ENCODE measurements around the gene SCAF1.

The SCAF1 gene

DNA sequence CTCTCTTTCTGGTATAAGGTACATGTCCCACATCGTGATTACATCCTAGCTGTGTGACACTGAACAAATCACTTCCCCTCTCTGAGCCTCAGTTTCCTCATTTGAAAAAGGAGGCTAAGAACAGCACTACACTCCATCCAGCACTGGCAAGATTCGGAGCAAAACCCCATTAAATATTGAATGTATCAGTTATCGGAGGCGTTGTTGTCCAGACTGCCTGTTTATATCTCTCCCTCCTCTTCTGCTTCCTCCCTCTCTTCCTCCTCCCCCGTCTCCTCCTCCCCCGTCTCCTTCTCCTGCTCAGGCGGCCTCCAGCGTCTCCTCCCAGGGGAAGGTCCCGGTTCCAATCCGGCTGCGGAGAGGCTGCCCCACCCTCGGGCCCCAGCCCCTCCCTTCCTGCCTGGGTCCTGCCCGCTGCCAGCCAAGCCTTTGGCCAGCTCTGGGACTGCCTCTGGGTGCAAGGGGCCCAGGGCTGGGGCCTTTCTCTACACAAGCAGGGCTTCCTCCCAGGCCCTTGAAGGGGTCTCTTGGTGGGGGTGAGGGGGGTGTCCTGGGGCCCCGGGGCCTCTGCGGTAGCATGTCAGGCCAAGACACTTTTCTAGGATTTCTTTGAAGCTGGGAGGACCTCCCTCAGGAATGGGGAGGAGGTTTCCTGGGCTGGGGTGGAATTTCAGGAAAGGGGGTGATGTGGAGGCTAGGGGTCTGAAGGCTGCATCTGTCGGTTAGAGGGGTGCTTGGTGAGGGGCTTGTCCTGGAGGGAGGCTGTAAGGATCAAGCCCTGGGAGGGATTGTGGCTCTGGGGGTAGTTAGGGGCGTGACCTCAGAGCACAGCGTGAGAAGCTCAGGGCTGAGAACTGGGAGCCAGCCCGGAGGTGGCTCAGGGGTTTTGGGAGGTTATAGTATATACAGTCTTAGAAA is 3.9 kb upstream of the SCAF1 start:
- DNase-seq = peak in 33 of 42 donors; percentile 20 to 70 (median 41)
- intact Hi-C loops (cut with DNase I) = loop anchor here (5.0 kb wide), 1 partner anchor 46 kb away; the partner anchor contains the start of gene PRR12

DNA sequence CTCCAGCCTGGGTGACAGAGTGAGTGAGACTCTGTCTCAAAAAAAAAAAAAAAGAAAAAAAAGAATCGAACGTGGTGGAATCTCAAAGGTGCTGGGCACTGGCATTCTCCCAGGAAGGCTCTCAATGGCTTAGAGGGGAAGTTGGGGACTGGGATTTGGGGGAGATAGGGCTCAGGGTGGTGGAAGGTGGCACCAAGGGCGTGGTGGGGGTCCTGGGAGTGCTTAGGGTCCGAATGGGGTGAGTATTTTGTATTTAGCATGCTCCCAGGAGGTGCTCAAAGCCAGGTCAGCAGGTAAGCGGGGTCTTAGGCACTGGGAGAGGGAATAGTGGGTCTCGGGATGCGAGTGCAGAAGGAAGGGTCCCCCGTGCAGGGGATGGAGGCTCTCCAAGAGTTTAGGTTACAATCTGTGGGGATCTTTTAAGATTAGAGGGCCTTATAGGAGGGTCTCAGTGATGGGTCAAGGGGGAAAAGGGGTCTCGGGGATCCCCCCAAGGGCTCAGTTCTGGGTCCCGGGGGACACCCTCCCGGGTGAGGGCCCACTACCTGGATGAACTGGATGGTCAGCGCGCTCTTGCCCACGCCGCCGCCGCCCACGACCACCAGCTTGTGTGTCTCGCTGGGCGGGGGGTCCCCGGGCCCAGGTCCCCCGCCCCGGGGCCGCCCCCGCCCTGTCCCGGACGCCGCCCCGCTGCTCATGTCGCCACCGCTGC is 2.5 kb upstream of the SCAF1 start:
- intact Hi-C loops (cut with DNase I) = loop anchor here (2.0 to 5.0 kb wide), 2 partner anchors 37 to 47 kb away; partner anchors contain the start of genes PRMT1 and PRR12
- peak in 1 of 42 donors; percentile 15 for DNase-seq

DNA sequence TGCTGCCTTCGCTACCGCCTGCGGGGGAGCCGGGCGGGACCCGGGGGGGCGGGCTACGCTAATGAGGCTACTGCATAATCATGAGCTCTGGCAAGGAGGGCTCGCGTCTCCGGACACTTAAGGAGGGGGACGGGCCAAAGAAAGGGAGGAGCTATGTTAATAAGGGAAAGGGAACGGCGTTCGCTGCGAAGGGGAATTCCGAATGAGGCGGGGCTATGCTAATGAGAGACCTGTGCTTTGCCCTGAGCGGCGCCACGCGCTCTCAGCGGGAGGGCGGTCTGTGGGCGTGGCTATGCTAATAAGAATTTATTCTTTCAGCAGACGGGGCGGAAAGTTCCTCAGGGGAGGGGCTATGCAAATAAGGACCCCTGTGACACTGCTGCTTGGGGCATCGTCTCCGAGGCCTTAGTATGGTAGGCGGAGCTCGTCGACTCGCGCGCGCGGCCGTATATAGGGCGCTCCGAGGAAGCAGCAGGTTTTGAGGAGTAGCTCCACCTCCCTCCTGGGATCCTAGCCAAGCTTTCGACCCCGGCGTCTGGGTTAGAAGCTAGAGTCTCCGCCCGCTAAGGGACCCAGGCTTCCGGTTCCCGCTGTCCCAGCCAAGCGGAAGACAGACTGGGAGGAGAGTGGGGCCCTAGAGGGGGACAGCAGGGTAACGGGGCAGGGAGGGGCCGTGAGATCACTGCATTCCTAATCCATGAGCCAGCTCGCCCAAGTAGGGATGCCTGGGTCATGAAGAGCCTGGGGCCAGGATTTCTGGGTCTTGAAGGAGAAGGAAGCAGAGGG is 1.7 kb upstream of the SCAF1 start, which contains the start of gene RRAS:
TSS of gene RRAS (minus strand) at position 31 of the 786 bp plus-strand sequence. CDS start 45 bp downstream, outside the sequence.
- intact Hi-C loops (cut with DNase I) = loop anchor here (2.0 kb wide), 1 partner anchor 36 kb away; the partner anchor contains the start of gene PRMT1
- peak; percentile 96 to 100 (median 100) for DNase-seq

GRCh38 chr19:49642492-49643035 is 555 bp downstream of the SCAF1 start:
- intact Hi-C loops (cut with DNase I) = no loop called here

GRCh38 chr19:49643466-49643865 is 1.5 kb downstream of the SCAF1 start:
- intact Hi-C loops (cut with DNase I) = no loop called here
- no peak for DNase-seq

More at GRCh38 chr19:49642492-49643035, 555 bp downstream of the SCAF1 start:
- DNase-seq = no peak

- no peak for DNase-seq
- intact Hi-C loops (cut with DNase I) = no loop called here
Observed at GRCh38 chr19:49645592-49645991, 3.6 kb downstream of the SCAF1 start.

DNA sequence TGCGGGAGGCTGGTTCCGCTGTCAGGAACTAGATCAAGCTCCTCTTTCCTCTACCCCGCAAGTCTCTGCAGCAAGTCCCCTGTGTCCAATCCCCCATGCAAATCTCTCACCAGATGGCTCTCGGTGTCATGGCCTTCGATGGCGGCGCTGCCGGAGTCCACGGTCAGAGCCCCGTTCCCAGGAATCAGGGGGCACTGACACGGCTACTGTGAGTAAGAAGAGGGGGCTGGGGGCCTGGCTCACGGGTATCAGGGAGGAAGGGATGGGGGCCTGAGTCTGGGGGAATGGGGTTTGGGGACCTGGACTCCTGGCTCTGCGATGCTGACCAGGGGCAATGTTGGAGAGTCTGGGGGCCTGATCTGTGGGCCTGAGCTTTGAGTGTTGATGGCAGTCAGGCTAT is 4.0 kb downstream of the SCAF1 start:
- DNase-seq = no peak
- intact Hi-C loops (cut with DNase I) = no loop called here

GRCh38 chr19:49646586-49646985 is 4.6 kb downstream of the SCAF1 start:
- no peak for DNase-seq
- intact Hi-C loops (cut with DNase I) = no loop called here

GRCh38 chr19:49651029-49651819 is 9.2 kb downstream of the SCAF1 start:
- no peak for DNase-seq

GRCh38 chr19:49651820-49652550 is 10.0 kb downstream of the SCAF1 start:
- intact Hi-C loops (cut with DNase I) = no loop called here
- DNase-seq = no peak

More at GRCh38 chr19:49651029-49651819, 9.2 kb downstream of the SCAF1 start:
- intact Hi-C loops (cut with DNase I) = no loop called here

DNA sequence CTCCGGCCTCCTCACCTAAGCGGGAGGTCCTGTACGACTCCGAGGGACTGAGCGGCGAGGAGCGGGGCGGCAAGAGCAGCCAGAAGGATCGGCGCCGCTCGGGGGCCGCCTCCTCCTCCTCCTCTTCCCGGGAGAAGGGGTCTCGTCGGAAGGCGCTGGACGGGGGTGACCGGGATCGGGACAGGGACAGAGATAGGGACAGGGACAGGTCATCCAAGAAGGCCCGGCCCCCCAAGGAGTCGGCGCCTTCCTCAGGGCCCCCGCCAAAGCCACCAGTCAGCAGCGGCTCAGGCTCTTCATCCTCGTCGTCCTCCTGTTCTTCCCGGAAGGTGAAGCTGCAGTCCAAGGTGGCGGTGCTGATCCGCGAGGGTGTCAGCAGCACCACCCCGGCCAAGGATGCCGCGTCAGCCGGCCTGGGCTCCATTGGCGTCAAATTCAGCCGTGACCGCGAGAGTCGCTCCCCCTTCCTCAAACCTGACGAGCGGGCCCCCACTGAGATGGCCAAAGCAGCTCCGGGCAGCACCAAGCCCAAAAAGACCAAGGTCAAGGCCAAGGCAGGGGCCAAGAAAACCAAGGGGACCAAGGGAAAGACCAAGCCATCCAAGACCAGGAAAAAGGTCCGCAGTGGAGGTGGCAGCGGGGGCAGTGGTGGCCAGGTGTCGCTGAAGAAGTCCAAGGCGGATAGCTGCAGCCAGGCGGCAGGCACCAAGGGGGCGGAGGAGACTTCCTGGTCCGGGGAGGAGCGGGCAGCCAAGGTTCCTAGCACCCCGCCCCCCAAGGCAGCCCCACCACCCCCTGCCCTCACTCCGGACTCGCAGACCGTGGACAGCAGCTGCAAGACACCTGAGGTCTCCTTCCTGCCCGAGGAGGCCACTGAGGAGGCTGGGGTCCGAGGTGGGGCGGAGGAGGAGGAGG is 10.8 kb downstream of the SCAF1 start:
- no peak for DNase-seq

DNA sequence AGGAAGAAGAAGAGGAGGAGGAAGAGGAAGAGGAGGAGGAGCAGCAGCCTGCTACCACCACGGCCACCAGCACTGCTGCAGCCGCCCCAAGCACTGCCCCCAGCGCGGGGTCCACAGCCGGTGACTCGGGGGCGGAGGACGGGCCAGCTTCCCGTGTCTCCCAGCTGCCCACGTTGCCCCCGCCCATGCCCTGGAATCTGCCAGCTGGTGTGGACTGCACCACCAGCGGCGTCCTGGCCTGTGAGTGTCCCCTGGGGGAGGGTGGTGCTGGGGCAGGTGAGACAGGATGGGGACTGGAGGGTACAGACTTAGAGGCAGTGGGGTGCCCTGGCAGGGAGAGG is 11.4 kb downstream of the SCAF1 start:
- intact Hi-C loops (cut with DNase I) = no loop called here
- DNase-seq = no peak

More for the DNA sequence above, 10.8 kb downstream of the SCAF1 start:
- intact Hi-C loops (cut with DNase I) = no loop called here

- intact Hi-C loops (cut with DNase I) = no loop called here
- no peak for DNase-seq
Observed at GRCh38 chr19:49654581-49654980, 12.6 kb downstream of the SCAF1 start.

GRCh38 chr19:49655570-49656455 is 13.8 kb downstream of the SCAF1 start:
- no peak for DNase-seq
- intact Hi-C loops (cut with DNase I) = no loop called here

DNA sequence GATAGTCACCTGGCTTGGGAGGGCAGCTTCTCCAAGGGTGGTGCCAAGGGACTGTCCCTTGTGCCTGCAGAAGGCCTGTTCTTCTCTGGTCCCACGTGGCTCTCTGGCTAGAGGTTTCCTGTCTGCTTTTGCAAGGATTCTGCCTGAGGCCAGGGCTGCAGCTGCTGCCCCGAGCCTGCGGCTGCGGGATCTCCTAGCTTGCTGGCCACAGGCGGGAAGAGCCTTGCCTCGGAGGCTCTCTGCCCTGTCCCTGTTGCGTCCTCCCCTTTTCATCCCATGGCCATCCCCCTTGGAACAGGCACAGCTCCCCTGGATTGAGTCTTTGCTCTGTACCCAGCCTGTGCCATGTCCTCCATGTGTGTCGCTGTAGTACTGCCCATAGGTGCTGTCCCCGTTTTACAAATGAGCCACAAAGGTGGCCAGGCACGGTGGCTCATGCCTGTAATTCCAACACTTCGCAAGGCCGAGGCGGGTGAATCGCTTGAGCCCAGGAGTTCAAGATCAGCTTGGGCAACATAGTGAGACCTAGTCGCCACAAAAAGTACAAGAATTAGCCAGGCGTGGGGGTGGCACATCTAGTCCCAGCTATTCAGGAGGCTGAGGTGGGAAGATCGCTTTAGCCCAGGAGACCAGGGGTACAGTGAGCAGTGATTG is 14.6 kb downstream of the SCAF1 start:
- intact Hi-C loops (cut with DNase I) = no loop called here
- no peak for DNase-seq

Measured in head of caudate nucleus (tissue), 42 donors.